Measurements from ENCODE around the gene SH3RF3. TPM values are rescaled to one million over a fixed set of nuclear protein-coding genes. Genes with fewer than 3 reads are reported as not detected.

Gene SH3RF3
- total and polyA plus RNA-seq, 2 of the 13 experiments (the other 11 are each of a cell fraction or from before 2014, with no cell fraction given), result 0.04 TPM; not detected in 1

DNA sequence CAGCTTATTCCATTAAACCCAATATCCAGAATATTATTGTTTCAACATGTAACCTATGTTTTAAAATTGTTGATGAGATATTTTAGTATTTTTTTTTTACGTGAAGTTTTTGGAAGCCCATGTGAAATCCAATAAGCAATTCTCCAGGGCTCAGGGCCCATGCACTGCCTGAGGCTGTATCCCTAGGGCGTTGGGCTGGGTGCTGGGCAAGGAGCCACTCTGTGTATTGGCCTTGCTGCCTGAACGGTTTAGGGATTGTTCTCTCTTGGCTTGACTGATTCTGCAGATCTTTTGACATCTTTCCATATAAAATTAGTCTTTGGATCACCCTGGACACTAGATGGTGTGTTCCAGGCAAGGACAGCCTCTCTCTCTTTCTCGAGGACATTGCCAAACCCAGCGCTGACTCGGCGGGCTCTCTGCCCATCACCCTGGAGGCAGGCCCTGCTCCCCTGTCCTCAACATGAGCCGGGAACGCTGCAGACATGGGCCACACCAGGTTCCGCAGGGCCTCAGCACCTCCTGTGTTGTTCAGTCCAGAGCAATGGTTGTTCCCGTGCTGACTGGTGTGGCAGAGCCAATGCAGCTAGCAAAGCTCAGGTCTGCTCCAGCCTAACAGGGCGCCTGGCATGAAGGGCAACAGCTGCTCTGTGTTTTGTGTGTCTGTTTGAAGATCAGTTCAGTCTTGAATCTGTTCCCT, 321.7 kb downstream of the SH3RF3 start:
- Histone ChIP-seq H3K9me3 (ENCODE audit: low read length) (no peaks in the 10 kb centered on the region), H3K36me3 (replicated peaks in 1 of 2; ENCODE audit: control insufficient read depth in 1 of 2, insufficient read depth in 2 of 2, low read length in 2 of 2) (no peaks in the 10 kb centered on the region), H3K9ac (ENCODE audit: insufficient read depth, low read depth, low read length) (no peak overlapping the region), H3K4me2 (ENCODE audit: low read depth, low read length) (no peak overlapping the region), H4K20me1 (ENCODE audit: insufficient read depth, low read length) (no peaks in the 10 kb centered on the region), H3K27ac (ENCODE audit: extremely low read length, insufficient read depth, low read length) (no peak overlapping the region), H3K27me3 (ENCODE audit: control insufficient read depth in 1 of 2, insufficient read depth in 2 of 2, low read length in 2 of 2) (peaks cover 0 to 2% of the 10 kb centered on the region in 2 experiments; a peak in 2 of 5 replicates), H3K79me2 (ENCODE audit: insufficient read depth, low read length) (no peaks in the 10 kb centered on the region), H2AFZ (ENCODE audit: low read length) (no peak overlapping the region), H3K4me3 (replicated peaks in 1 of 3; ENCODE audit: insufficient read depth in 1 of 3, low read depth in 2 of 3, low read length in 3 of 3) (no peak overlapping the region), H3K4me1 (ENCODE audit: insufficient read depth, low read length) (no peaks in the 10 kb centered on the region)
- BruUV-seq (replicated peaks), result no TSS peak
- TF ChIP-seq GABPA (IDR thresholded peaks at IDR 0.05; ENCODE audit: low read depth, low read length) (no peak), GABPA (CRISPR knock-in tag; IDR thresholded peaks at IDR 0.05; ENCODE audit: low read depth) (no peak), BRCA1 (CRISPR knock-in tag; IDR thresholded peaks at IDR 0.05) (no peak), ZNF543 (CRISPR knock-in tag; IDR thresholded peaks at IDR 0.05) (no peak), ZNF816 (CRISPR knock-in tag; IDR thresholded peaks at IDR 0.05; ENCODE audit: borderline replicate concordance) (no peak), ZNF780A (CRISPR knock-in tag; IDR thresholded peaks at IDR 0.05) (no peak), ZSCAN12 (CRISPR knock-in tag; IDR thresholded peaks at IDR 0.05) (no peak), ZNF891 (CRISPR knock-in tag; IDR thresholded peaks at IDR 0.05) (no peak), ZNF570 (CRISPR knock-in tag; IDR thresholded peaks at IDR 0.05; ENCODE audit: borderline replicate concordance) (no peak)
- TF ChIP-seq, protein P1, sequence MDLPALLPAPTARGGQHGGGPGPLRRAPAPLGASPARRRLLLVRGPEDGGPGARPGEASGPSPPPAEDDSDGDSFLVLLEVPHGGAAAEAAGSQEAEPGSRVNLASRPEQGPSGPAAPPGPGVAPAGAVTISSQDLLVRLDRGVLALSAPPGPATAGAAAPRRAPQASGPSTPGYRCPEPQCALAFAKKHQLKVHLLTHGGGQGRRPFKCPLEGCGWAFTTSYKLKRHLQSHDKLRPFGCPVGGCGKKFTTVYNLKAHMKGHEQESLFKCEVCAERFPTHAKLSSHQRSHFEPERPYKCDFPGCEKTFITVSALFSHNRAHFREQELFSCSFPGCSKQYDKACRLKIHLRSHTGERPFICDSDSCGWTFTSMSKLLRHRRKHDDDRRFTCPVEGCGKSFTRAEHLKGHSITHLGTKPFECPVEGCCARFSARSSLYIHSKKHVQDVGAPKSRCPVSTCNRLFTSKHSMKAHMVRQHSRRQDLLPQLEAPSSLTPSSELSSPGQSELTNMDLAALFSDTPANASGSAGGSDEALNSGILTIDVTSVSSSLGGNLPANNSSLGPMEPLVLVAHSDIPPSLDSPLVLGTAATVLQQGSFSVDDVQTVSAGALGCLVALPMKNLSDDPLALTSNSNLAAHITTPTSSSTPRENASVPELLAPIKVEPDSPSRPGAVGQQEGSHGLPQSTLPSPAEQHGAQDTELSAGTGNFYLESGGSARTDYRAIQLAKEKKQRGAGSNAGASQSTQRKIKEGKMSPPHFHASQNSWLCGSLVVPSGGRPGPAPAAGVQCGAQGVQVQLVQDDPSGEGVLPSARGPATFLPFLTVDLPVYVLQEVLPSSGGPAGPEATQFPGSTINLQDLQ (CRISPR knock-in tag; IDR thresholded peaks at IDR 0.05), result no peak
- TF ChIP-seq, protein P2, sequence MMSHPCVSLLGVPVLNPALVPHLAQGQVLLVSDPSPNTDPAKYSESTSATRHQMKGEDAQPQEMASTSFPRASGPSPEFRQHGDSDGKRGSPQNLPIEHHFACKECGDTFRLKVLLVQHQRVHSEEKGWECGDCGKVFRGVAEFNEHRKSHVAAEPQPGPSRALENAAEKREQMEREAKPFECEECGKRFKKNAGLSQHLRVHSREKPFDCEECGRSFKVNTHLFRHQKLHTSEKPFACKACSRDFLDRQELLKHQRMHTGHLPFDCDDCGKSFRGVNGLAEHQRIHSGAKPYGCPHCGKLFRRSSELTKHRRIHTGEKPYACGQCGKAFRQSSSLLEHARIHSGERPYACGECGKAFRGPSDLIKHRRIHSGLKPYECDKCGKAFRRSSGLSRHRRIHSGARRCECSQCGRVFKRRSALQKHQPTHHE (CRISPR knock-in tag; IDR thresholded peaks at IDR 0.05; ENCODE audit: borderline replicate concordance), result no peak
- DNase-seq (ENCODE audit: low spot score) (no peak), FAIRE-seq (no peak), ATAC-seq (no peak)
- intact Hi-C loops (cut with micrococcal nuclease; ENCODE audit: unreplicated experiment), result no loop called here
- WGBS (ENCODE audit: low lambda C conversion rate), result 46% methylated on average over 10 of the region's 12 CpGs
- ChIA-PET CTCF (ENCODE audit: low intra/inter-chr PET ratio, low total read pairs) (no interaction called here), POLR2A (no interaction called here)
- in situ Hi-C loops (cut with HindIII; ENCODE audit: extremely low pct_ligation_motif_present, low pct_unique_long_range_greater_than_20kb), result no loop called here
